Natural killer cell (primary cell): ENCODE results near the gene DLX1. TPM values are rescaled to one million over a fixed set of nuclear protein-coding genes. Genes with fewer than 3 reads are reported as not detected.

ENCODE experiments used
- ATAC-seq, 3 donors: fragments of 150-1000 bp in 2 of 3; fragments of 200-7000 bp in 1 of 3; cut with Tn5 transposase; 1 replicate in 1 of 3; 2 replicates in 2 of 3; pipeline ENCODE4 v1.10.0; 2021; ENCODE audit warnings: mild to moderate bottlenecking in 2 of 3, moderate library complexity in 2 of 3
- DNase-seq, 2 donors: peaks; one replicate each; pipeline versions ENCODE4 v3.0.0 to v3.0.0-alpha.2; 2013 to 2021; ENCODE audit warnings: mixed read lengths in 1 of 2
- H3K27ac ChIP-seq: one replicate; pipeline ENCODE4 v1.5.1; 2013; ENCODE audit warnings: mild to moderate bottlenecking, low read length
- H3K27me3 ChIP-seq: one replicate; pipeline ENCODE4 v1.6.1; 2013; ENCODE audit warnings: low read length; ENCODE audit not compliant: control insufficient read depth, insufficient read depth
- H3K36me3 ChIP-seq: one replicate; pipeline ENCODE4 v1.6.1; 2013; ENCODE audit warnings: low read length; ENCODE audit not compliant: control insufficient read depth, insufficient read depth
- H3K4me1 ChIP-seq: one replicate; pipeline ENCODE4 v1.6.1; 2013; ENCODE audit warnings: low read length; ENCODE audit not compliant: control insufficient read depth, insufficient read depth
- H3K4me3 ChIP-seq: one replicate; pipeline ENCODE4 v1.5.1; 2013; ENCODE audit warnings: low read length
- H3K9me3 ChIP-seq: one replicate; pipeline ENCODE4 v1.6.1; 2013; ENCODE audit warnings: low read length; ENCODE audit not compliant: control insufficient read depth, insufficient read depth
- H3K27ac Mint-ChIP-seq, 2 donors: one replicate each; pipeline ENCODE4 v1.8.0; 2022; ENCODE audit warnings: mild to moderate bottlenecking in 2 of 2, mixed read lengths in 2 of 2, moderate library complexity in 1 of 2
- H3K27me3 Mint-ChIP-seq, 2 donors: one replicate each; pipeline ENCODE4 v1.8.0; 2022; ENCODE audit warnings: low read depth in 2 of 2, mixed read lengths in 2 of 2
- H3K36me3 Mint-ChIP-seq: one replicate; pipeline ENCODE4 v1.8.0; 2022; ENCODE audit warnings: mixed read lengths
- H3K4me1 Mint-ChIP-seq, 2 donors: one replicate each; pipeline ENCODE4 v1.8.0; 2022; ENCODE audit warnings: mixed read lengths in 2 of 2
- H3K4me3 Mint-ChIP-seq: one replicate; pipeline ENCODE4 v1.8.0; 2022; ENCODE audit warnings: mild to moderate bottlenecking, moderate library complexity, mixed read lengths
- H3K9me3 Mint-ChIP-seq, 2 donors: one replicate each; pipeline ENCODE4 v1.8.0; 2022; ENCODE audit warnings: mixed read lengths in 2 of 2
- WGBS: methylation state at CpG from one replicate; pipeline ENCODE4 v1.1.7; 2013; ENCODE audit warnings: missing lambda C conversion rate; ENCODE audit not compliant: insufficient coverage; 5-methylcytosine and 5-hydroxymethylcytosine counted together
- intact Hi-C: fragments of 100-400 bp; cut with micrococcal nuclease; formaldehyde crosslinking; loops from one replicate; pipeline ENCODE4 v1.14.2; 2022
- total RNA-seq, 4 donors: library from RNA; stranded (reverse); fragments of 120-200 nt in 1 of 4; gene quantifications; one replicate each; pipeline versions ENCODE4 v1.2.3 to v1.2.4, GENCODE V29; 2013 to 2022
- TF ChIP-seq, protein P1 (sequence below): fragments of 200-600 bp; IDR thresholded peaks from one replicate; pipeline ENCODE4 v1.8.0; 2022; ENCODE audit warnings: antibody characterized with exemption

The DLX1 gene
- total RNA-seq, 3 donors from 2014 or later (not counting 1 experiment from before 2014, with no cell fraction given) = not detected

- no peak overlapping the region for H3K4me3 Mint-ChIP-seq
- H3K27me3 ChIP-seq = peaks cover 84% of the 10 kb centered on the region
- TF ChIP-seq, protein P1, sequence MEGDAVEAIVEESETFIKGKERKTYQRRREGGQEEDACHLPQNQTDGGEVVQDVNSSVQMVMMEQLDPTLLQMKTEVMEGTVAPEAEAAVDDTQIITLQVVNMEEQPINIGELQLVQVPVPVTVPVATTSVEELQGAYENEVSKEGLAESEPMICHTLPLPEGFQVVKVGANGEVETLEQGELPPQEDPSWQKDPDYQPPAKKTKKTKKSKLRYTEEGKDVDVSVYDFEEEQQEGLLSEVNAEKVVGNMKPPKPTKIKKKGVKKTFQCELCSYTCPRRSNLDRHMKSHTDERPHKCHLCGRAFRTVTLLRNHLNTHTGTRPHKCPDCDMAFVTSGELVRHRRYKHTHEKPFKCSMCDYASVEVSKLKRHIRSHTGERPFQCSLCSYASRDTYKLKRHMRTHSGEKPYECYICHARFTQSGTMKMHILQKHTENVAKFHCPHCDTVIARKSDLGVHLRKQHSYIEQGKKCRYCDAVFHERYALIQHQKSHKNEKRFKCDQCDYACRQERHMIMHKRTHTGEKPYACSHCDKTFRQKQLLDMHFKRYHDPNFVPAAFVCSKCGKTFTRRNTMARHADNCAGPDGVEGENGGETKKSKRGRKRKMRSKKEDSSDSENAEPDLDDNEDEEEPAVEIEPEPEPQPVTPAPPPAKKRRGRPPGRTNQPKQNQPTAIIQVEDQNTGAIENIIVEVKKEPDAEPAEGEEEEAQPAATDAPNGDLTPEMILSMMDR = no peak
- no peaks in the 10 kb centered on the region for H3K36me3 Mint-ChIP-seq
- H3K9me3 Mint-ChIP-seq = no peaks in the 10 kb centered on the region
- no peak overlapping the region for H3K27ac ChIP-seq
- DNase-seq (peak in 1 of 2 donors; percentile 17), ATAC-seq (no peak)
- peaks cover 40% of the 10 kb centered on the region in 2 donors for H3K4me1 Mint-ChIP-seq
- H3K27ac Mint-ChIP-seq = peak overlapping the region in 1 of 2 donors; percentile 67
- 18% methylated on average over 25 of the region's 25 CpGs for WGBS
- intact Hi-C loops = no loop called here
- H3K9me3 ChIP-seq = peaks cover 16% of the 10 kb centered on the region
- H3K27me3 Mint-ChIP-seq = peaks cover 71 to 94% of the 10 kb centered on the region in 2 donors
- peaks cover 44% of the 10 kb centered on the region for H3K4me1 ChIP-seq
- no peaks in the 10 kb centered on the region for H3K36me3 ChIP-seq
- no peak overlapping the region for H3K4me3 ChIP-seq
Observed at GRCh38 chr2:172080641-172081220, 4.6 kb upstream of the DLX1 start.

DNA sequence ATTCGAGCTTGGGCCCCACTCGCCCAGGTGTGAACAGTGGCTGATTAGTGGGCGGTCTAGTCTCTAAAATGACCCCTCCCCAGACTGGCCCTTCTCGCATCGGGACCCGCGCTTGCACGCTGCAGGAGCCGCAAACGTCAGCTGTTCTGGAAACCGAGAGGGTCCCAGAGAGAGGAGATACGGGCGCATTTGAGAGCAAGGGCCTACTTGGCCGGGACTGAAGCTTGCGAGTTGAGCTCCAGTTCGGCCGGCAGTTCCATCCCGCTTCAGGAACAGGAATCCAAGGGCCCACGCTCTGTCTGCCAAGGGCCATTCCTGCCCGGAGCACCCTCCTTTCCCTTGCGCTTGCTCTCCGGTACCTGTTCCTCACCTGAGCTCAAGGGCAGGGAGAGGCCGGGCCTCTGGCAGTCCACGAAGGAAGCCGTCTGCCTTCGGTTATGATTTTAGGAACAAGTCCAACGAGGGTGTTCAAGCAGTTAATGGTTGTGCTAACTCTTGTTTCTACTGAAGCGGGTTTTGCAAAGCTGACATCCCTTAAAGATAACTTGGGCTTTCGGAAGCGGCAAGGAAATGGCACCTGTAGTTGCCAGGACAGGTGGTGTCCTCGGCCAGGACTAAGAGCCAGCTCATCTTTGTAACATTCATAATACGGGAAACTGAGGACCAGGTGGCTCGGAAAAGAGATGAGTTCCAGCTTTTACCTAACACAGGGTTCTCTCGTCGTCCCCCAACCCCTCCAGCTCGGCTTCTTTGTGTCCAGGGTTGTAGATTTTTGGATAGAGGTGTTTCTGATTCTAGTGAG lies 3.9 kb upstream of the DLX1 start:
- no peaks in the 10 kb centered on the region for H3K9me3 Mint-ChIP-seq
- peaks cover 50% of the 10 kb centered on the region for H3K4me1 ChIP-seq

DNA sequence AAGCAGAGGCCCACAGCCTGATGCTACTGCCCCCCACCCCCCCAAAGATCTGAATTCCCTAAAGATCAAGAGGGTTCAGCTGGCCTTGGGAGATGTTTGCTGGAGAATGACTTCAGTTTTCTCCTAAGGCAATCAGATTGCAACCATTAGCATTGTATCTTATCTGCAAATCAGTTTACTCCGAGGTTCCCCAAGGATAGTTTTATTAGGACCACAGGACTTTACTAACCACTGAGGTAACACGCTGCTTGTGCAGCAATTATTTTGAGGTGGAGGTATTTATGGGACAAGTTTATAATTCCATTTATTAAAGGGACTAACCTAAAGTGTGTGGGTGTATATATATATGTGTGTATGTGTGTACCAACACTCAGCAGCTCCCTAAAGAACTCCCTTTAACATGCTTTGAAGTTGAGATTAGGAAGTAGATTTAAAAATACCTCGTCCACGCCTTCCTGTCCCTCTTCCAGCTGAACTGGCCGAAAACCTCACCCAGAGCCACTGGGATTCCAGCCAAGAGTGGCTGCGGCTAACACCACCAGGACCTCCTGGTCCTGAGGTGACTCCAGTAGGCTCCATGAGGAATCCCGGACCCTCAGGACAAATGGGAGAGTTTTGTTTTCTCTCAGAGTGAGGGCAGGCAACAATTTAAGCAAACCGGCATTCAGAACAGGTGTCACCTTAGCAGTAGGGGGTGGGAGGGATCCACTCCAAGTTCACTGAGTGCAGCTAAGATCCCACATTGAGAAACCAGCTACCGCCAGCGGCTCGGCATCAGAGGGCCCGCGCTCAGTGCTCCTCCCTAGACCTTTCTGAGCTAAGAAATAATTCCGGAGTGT lies 3.0 kb upstream of the DLX1 start:
- H3K9me3 Mint-ChIP-seq = no peaks in the 10 kb centered on the region
- peaks cover 55 to 56% of the 10 kb centered on the region in 2 donors for H3K4me1 Mint-ChIP-seq

More for the DNA sequence above, 3.9 kb upstream of the DLX1 start:
- TF ChIP-seq, protein P1 = no peak
- H3K4me1 Mint-ChIP-seq = peaks cover 46 to 47% of the 10 kb centered on the region in 2 donors
- Histone ChIP-seq H3K9me3 (peaks cover 16% of the 10 kb centered on the region), H3K27ac (no peak overlapping the region), H3K4me3 (no peak overlapping the region), H3K36me3 (no peaks in the 10 kb centered on the region), H3K27me3 (peaks cover 87% of the 10 kb centered on the region)
- no peaks in the 10 kb centered on the region for H3K36me3 Mint-ChIP-seq
- ATAC-seq (no peak), DNase-seq (peak in 1 of 2 donors; percentile 31)
- intact Hi-C loops = no loop called here
- 16% methylated on average over 36 of the region's 36 CpGs for WGBS
- no peak overlapping the region for H3K4me3 Mint-ChIP-seq
- H3K27ac Mint-ChIP-seq = no peak overlapping the region
- peaks cover 72 to 94% of the 10 kb centered on the region in 2 donors for H3K27me3 Mint-ChIP-seq

More for the DNA sequence above, 3.0 kb upstream of the DLX1 start:
- Histone ChIP-seq H3K9me3 (peaks cover 16% of the 10 kb centered on the region), H3K4me3 (no peak overlapping the region), H3K27ac (no peak overlapping the region), H3K4me1 (peaks cover 59% of the 10 kb centered on the region), H3K36me3 (no peaks in the 10 kb centered on the region), H3K27me3 (peaks cover 92% of the 10 kb centered on the region)
- Mint-ChIP-seq H3K4me3 (peak overlapping the region; percentile 25), H3K27ac (no peak overlapping the region), H3K27me3 (peaks cover 77 to 95% of the 10 kb centered on the region in 2 donors), H3K36me3 (no peaks in the 10 kb centered on the region)
- peak in 1 of 2 donors; percentile 32 for DNase-seq
- TF ChIP-seq, protein P1 = no peak
- 12% methylated on average over 13 of the region's 14 CpGs for WGBS
- no peak for ATAC-seq
- intact Hi-C loops = no loop called here
